CD4-positive, alpha-beta T cell treated with Interleukin-6 for 4 hours (primary cell): Measurements from ENCODE around the gene GNGT2.

Experiments used
- DNase-seq: peaks from one replicate; pipeline ENCODE4 v3.0.0-alpha.2; 2020; ENCODE audit warnings: mixed read lengths

GNGT2 gene

DNA sequence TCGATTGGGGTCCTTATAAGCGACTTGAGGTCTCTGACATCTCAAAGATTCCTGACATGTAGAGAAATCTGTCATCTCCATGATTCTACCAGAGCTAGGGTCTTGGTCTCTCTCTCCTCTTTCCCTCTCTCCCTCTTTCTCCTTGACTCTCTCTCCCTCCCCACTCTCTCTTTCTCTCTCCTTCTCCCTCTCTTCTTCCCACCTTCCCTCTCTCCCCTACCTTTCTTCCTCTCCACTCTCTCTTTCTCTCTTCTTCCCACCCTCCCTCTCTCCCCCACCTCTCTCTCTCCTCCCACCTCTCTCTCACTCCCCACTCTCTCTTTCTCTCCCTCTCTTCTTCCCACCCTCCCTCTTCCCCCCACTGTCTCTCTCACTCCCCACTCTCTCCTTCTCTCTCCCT lies 45.2 kb downstream of the GNGT2 start:
- no peak for DNase-seq

DNA sequence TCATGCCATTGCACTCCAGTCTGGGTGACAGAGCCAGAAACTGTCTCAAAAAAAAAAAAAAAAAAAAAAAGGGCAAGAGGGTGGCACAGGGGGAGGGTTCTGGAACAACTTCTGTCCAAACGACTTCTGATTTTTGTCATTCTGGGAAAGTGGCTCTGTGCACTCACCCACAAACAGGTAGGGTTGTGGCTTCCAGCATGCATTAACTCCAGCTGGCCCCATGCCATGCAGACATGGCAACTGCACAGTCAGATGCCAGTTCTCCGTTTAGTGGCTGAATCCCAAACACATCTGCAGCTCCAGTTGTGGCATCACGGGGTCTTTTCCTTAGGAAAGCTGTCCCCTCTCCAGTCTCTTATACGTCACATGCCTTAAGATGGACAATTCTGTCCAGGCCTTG lies 47.5 kb downstream of the GNGT2 start:
- no peak for DNase-seq

DNA sequence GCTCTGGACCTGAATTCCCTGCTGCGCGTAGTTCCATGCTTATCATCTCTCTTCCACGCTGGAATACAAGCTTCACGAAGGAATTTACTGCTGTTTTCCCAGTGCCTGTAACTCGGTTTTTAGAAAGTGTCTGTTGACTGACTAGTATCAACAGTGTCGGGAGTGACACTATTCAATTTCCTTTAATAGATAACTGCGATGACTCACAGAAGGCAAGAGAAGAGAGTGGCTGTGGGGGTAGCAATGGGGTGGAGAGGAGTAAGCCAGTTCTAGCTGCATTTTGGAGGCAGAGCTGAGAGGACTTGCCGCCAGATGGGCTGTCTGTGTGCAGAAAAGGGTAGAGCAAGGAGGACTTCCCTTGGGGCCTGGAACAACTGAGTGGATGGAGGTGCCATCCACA lies 52.6 kb downstream of the GNGT2 start:
- DNase-seq: no peak

DNA sequence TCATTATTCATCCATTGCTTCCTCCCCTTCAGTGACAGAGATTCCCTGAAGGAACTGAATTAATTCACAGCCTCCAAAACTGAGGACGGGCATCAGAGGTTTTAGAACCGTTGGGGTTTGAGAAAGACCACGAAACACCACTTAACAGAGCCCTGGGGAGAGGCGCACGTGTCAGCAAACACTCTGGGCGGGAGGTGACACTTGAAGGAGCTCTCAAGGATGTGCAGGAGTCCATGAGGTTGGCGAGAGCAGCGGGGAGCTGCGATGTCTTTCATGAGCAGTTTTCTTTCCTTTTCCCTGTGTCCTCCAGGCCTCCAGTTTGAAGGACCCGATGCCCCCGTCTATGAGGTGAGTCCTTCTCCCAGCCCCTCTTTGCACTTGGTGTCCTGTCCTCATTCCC lies 54.1 kb downstream of the GNGT2 start:
- DNase-seq: no peak
